Mesodermal cell (in vitro differentiated cells): Measurements from ENCODE around the gene PITPNM3.

Source experiments
- H3K27ac ChIP-seq: 2 replicates; pipeline ENCODE4 v1.7.0; 2013; ENCODE audit warnings: mild to moderate bottlenecking, low read depth, low read length, moderate library complexity; ENCODE audit not compliant: severe bottlenecking
- H3K36me3 ChIP-seq: 2 replicates; pipeline ENCODE4 v1.7.1; 2013; ENCODE audit warnings: mild to moderate bottlenecking, low read length, moderate library complexity; ENCODE audit not compliant: control insufficient read depth, insufficient read depth
- H3K4me1 ChIP-seq: one replicate; pipeline ENCODE4 v1.7.1; 2013; ENCODE audit warnings: mild to moderate bottlenecking, low read length; ENCODE audit not compliant: insufficient read depth, control insufficient read depth, poor library complexity, severe bottlenecking
- H3K4me3 ChIP-seq: 2 replicates; pipeline ENCODE4 v1.7.0; 2013; ENCODE audit warnings: low read length, control low read depth, mild to moderate bottlenecking; ENCODE audit not compliant: insufficient read depth, poor library complexity, severe bottlenecking; ENCODE audit errors: extremely low read depth
- H3K9me3 ChIP-seq: 2 replicates; pipeline ENCODE4 v1.7.1; 2013; ENCODE audit warnings: mild to moderate bottlenecking, low read length, moderate library complexity; ENCODE audit not compliant: control insufficient read depth
- WGBS, 2 experiments: methylation state at CpG; one replicate each; pipeline ENCODE4 v1.1.5; 2013; ENCODE audit warnings: missing lambda C conversion rate in 2 of 2; ENCODE audit not compliant: insufficient coverage in 2 of 2; 5-methylcytosine and 5-hydroxymethylcytosine counted together

Gene PITPNM3

DNA sequence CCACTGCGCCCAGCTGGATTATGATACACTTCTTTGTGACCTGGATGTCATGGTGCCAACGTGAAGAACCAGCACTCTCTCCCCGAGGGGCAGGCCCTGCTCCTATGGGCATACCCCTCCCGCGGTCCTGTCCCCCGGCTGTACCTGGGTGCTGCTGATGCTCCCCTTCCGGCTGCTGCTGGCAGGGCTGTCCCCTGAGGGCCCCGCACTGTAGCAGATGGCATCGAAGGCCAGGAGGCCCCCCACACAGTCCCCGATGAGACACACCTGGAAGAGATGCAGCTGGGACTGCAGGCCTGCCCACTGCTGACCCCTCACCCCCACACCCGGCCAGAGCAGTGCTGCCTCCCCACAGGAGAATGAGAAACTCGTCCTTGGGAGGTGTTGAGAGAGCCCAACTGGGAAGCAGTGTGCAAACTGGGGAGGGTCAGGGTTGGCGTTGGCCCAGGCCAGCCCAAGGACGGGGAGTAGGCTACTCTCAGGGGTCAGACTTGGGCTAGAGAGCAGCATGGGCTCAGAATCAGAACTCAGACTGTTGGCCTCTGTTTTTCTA, 78.4 kb downstream of the PITPNM3 start:
- peaks cover 14% of the 10 kb centered on the region for H3K4me1 ChIP-seq
- 89 to 92% methylated on average over 12 to 13 of the region's 14 CpGs for WGBS, 2 experiments
- H3K9me3 ChIP-seq = no peaks in the 10 kb centered on the region

DNA sequence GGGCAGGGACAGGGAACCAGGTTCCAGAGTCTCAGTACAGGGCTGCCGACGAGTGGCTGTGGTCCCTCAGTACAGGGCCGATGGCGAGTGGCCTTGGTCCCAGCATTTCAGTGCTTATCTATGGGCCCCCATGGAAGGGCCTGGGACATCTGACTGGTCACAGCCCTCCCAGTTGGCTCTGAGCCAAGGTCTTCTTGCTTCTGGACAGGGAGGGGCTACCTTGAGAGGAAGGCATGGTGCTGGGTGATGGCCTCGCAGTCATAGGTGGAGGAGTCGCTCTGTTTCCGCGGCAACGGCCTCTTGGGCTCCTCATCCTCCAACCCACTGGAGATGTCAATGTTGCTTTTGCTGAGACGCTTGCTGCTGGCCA, 79.6 kb downstream of the PITPNM3 start:
- H3K4me1 ChIP-seq = peaks cover 14% of the 10 kb centered on the region
- no peak overlapping the region for H3K27ac ChIP-seq
- H3K4me3 ChIP-seq = no peak overlapping the region
- no peaks in the 10 kb centered on the region for H3K9me3 ChIP-seq
- WGBS, 2 experiments = 93% methylated on average over 5 to 9 of the region's 10 CpGs
- no peaks in the 10 kb centered on the region for H3K36me3 ChIP-seq

More for the DNA sequence above, 78.4 kb downstream of the PITPNM3 start:
- H3K4me3 ChIP-seq = no peak overlapping the region
- H3K36me3 ChIP-seq = no peaks in the 10 kb centered on the region
- no peak overlapping the region for H3K27ac ChIP-seq

DNA sequence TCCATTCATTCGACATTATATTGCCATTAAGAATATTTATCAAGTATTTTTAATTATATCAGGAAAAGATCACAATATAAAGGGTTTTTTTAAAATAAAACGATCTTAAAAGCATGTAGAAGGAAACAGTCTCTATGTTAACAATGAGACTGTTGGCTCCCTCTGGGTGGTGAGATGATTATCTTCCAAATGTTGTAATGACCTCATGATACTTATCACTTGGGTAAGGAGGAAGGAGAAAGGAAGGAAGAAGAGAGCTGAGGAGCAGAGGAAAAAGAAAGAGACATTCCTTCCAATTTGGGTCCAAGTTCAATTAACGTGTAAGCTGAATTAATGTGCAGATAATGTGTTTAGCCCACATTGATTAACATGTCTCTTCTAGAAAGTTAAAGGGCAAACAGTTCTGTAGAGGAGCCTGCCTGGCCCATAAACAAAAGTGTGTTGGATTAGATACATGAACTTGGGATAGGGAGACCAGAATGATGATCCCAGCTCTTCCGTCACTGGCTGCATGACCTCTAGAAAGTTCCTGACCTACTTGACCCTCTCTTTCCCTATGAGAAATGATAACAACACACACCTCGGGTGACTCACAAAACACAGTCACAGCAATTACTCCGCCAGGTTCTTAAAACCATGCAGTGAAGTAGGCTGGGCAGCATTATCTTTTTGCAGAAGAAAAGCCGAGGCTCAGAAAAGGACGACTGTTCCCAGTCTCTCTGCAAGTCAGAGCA, 80.1 kb downstream of the PITPNM3 start:
- H3K9me3 ChIP-seq = no peaks in the 10 kb centered on the region
- H3K4me1 ChIP-seq = peaks cover 14% of the 10 kb centered on the region
- no peak overlapping the region for H3K4me3 ChIP-seq
- 86 to 90% methylated on average over 5 to 6 of the region's 8 CpGs for WGBS, 2 experiments
- no peaks in the 10 kb centered on the region for H3K36me3 ChIP-seq
- H3K27ac ChIP-seq = no peak overlapping the region

DNA sequence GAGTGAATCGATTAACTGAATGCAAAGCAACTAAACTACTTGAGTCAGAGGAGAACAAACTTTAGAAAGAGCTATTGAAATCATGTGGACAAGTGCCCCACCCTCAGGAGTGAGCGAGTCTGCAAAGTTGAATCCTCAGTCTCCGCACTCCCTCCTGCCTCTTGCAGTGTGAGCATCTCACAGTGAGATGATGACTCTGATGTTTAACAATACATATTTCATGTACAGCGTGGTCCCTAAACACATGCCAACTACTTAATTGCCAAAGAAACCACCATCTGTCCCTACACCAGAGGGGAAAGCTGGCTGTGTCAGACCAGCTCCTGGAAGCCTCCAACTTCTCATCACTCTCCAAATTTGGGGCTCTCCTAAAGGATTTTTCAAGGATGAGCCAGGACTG, 80.9 kb downstream of the PITPNM3 start:
- Histone ChIP-seq H3K4me1 (peaks cover 14% of the 10 kb centered on the region), H3K9me3 (no peaks in the 10 kb centered on the region), H3K4me3 (no peak overlapping the region), H3K36me3 (no peaks in the 10 kb centered on the region), H3K27ac (no peak overlapping the region)
- WGBS, 2 experiments = 85 to 94% methylated on average over 3 to 4 of the region's 4 CpGs

DNA sequence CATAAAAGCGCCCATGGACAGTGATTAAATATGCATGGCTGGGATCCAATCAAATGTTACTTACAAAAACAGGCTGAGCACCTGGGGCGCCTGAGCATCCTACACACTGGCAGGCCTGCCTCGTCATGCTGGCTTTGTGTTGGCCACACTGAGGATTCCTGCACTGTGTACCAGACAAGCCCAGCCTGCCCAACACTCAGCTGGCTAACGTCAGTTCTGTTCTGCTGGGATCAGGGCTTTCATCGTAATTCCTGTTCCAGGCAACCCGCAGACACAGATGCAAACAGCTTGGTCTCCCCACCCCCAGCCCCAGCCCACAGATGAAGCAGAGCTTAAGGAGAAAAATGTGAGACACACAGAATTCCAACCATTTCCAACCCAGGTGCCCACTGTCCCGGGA, 81.4 kb downstream of the PITPNM3 start:
- peaks cover 14% of the 10 kb centered on the region for H3K4me1 ChIP-seq
- H3K36me3 ChIP-seq = no peaks in the 10 kb centered on the region
- H3K9me3 ChIP-seq = no peaks in the 10 kb centered on the region
- no peak overlapping the region for H3K4me3 ChIP-seq
- 77 to 79% methylated on average over 6 to 7 of the region's 7 CpGs for WGBS, 2 experiments
- no peak overlapping the region for H3K27ac ChIP-seq

DNA sequence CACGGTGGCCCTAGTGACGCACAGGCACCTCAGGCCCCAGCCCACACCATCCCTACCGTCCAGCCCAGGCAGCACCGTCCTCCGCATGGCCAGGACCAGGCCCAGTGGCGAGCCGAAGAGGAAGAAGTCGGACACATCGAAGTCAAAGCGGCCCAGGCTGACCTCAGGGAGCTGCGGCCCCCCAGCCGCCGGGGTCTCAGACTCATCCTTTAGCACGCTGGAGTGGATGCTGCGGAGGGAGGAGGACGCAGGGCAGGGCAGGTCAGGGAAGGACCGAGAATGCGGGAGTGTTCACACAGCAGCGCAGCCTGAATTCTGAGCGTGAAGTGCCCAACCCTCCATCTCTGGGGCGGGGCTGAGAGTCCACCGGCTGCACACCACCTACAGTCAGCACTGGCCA, 82.0 kb downstream of the PITPNM3 start:
- H3K9me3 ChIP-seq = no peaks in the 10 kb centered on the region
- H3K27ac ChIP-seq = no peak overlapping the region
- no peak overlapping the region for H3K4me3 ChIP-seq
- 94 to 98% methylated on average over 20 to 22 of the region's 22 CpGs for WGBS, 2 experiments
- no peaks in the 10 kb centered on the region for H3K36me3 ChIP-seq
- H3K4me1 ChIP-seq = peaks cover 14% of the 10 kb centered on the region

DNA sequence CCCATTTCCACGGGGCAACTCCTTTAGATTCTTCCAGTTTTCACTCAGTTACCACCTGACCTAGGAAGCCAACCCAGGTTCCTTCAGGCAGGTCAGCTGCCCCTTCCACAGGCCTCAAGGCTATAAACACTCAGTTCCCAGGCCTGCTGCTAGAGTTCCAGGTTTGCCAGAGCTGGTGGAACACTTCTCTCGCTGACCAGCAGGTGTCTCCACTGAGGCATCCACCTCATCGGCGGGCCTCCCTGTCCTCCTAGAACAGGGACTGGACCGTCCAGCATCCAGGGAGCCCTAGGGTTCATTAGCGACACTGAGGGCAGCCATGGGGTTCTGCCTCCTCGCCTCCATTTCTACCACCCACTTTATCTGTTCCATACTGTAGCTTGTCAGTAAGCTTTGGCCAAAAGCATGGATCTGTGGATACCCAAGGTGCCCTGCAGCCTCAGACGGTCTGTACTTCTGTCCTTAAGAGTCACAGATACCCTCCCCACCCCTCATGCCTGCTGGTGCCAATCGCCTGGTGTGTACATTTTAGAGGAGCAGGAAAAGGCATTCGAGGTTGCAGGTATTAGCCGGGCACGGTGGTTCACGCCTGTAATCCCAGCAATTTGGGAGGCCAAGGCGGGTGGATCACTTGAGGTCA, 83.1 kb downstream of the PITPNM3 start:
- H3K36me3 ChIP-seq = no peaks in the 10 kb centered on the region
- peaks cover 14% of the 10 kb centered on the region for H3K4me1 ChIP-seq
- H3K4me3 ChIP-seq = no peak overlapping the region
- no peaks in the 10 kb centered on the region for H3K9me3 ChIP-seq
- no peak overlapping the region for H3K27ac ChIP-seq
- WGBS, 2 experiments = 41 to 44% methylated on average over 10 to 12 of the region's 14 CpGs

DNA sequence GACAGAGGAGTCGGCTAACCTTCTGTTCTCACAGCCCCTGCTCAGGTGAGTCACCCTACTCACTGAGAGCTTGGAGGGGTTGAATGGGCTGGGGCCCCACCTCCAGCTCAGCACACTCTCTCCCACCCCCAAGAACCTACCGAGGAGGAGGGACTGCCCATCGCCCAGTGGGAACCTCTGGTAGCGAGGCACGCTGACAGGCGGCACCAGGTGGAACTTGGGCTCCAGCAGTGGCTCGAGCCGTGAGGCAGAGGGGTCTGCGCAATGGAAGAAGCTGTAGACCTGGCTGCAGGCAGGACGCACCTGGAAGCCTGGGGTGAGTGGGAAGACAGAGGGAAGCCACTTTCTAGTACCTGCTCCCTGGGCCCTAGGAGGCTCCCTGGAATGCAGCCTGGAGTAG, 83.8 kb downstream of the PITPNM3 start:
- Histone ChIP-seq H3K36me3 (no peaks in the 10 kb centered on the region), H3K4me3 (no peak overlapping the region), H3K4me1 (peaks cover 14% of the 10 kb centered on the region), H3K27ac (no peak overlapping the region), H3K9me3 (no peaks in the 10 kb centered on the region)
- 89 to 93% methylated on average over 6 to 9 of the region's 10 CpGs for WGBS, 2 experiments

DNA sequence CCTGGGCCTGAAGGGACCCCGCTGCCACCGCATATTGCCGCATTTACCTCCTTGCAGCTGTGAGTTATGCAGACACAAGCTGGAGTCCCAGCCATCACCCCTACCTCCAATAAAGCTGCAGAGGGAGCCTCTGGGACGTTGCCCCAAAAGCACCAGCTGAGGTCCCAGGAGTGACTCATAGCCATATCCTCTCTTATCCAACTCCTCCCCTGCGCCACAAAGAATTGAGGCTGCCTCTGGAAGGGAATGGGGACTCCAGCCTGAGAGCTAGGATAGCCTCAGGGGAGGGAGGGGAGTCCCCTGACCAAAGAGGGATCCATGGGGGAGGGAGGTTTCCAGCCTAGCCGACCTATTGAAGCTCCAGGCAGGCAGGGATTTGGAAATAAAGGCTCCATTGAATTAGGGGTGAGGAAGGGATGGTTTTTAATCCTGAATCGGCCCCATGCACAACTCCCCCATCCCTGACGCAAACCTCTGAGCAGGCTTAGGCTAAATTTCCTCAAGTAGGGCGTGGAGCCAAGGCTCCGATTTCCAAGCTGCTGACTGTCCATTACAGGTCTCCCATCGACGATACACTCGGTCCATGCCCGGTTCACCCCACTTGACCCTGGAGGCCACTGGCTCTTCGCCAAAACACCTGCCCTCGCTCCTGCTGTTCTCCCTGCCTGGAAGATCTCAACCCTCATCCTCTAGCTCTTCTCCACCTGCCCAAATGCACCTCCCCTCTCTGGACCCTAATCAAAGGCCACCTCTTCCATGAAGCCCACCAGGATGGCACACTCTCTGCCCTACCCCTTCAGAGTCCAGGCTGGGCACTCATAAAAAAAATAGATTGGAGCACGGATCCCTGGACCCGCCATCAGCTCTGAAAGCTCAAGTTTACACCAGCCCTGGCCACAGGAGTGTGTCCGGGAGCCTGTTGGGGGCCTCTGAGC, 84.6 kb downstream of the PITPNM3 start:
- Histone ChIP-seq H3K4me3 (no peak overlapping the region), H3K4me1 (peaks cover 14% of the 10 kb centered on the region), H3K9me3 (no peaks in the 10 kb centered on the region), H3K27ac (no peak overlapping the region), H3K36me3 (no peaks in the 10 kb centered on the region)
- WGBS, 2 experiments = 86 to 87% methylated on average over 17 of the region's 19 CpGs

DNA sequence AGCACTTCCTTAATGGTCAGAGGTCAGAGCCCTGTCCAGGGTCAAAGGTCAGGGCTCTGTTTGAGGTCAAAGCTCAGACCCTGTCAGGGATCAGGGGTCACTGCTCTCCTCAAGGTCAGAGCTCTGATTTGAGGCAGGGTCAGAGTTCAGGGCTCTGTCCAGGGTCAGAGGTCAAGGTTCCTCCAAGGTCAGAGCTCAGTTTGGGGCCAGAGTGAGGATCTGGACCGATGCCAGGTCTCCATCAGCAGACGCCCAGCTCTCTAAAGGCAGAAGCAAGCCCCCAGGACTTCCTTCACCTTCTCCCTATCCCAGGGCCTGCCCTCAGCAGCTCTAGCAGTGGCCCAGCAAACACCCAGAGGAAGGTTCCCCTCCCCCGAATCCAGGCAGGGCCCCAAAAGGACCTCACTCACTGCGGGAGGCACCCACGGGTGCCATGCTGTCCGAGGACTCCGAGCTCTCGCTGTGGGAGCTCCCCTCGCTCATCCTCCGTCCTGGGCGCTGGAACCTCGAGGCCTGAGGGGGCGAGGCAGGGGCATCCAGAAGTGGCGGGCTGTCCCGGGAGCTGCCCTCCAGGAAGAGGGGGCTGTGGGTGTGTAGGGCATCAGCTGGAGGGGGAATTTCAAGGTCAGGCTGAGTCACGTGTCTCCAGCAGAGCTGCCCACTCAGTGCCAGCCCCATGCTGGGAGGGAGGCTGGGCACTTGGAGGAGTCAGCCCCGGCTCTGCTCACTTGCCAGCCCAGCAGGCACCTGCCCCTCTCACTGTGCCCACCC, 85.4 kb downstream of the PITPNM3 start:
- Histone ChIP-seq H3K9me3 (no peaks in the 10 kb centered on the region), H3K27ac (no peak overlapping the region), H3K4me3 (no peak overlapping the region), H3K4me1 (peaks cover 7% of the 10 kb centered on the region), H3K36me3 (no peaks in the 10 kb centered on the region)
- WGBS, 2 experiments = 90 to 91% methylated on average over 10 to 16 of the region's 17 CpGs
